Raji (cell line): ENCODE results near the gene IFI44L.

ENCODE experiments used
- POLR2A ChIP-seq: IDR thresholded peaks from 2 replicates; pipeline ENCODE4 v1.6.1; 2011; ENCODE audit warnings: low read depth, low read length, control low read depth; ENCODE audit not compliant: insufficient read depth

The IFI44L gene

GRCh38 chr1:78619803-78620579 is at the start of gene IFI44L:
Gene IFI44L, plus strand, starts transcription at chr1:78620448. Its CDS starts 7,468 bp downstream, at chr1:78627916.
- TF ChIP-seq POLR2A = no peak

- no peak for TF ChIP-seq POLR2A
These were observed 49.7 kb upstream of the IFI44L start for GRCh38 chr1:78570539-78570938.

- no peak for TF ChIP-seq POLR2A
These were observed 42.8 kb upstream of the IFI44L start for GRCh38 chr1:78577257-78578100.

- TF ChIP-seq POLR2A = no peak
These were observed 33.7 kb upstream of the IFI44L start for GRCh38 chr1:78586572-78586971.

GRCh38 chr1:78587211-78587610 is 33.0 kb upstream of the IFI44L start:
- no peak for TF ChIP-seq POLR2A

- TF ChIP-seq POLR2A = no peak
These were observed 28.3 kb upstream of the IFI44L start for GRCh38 chr1:78591971-78592370.

GRCh38 chr1:78599294-78599693 is 21.0 kb upstream of the IFI44L start:
- no peak for TF ChIP-seq POLR2A

- TF ChIP-seq POLR2A = no peak
These were observed 19.2 kb upstream of the IFI44L start for GRCh38 chr1:78601068-78601467.

- no peak for TF ChIP-seq POLR2A
These were observed 17.0 kb upstream of the IFI44L start for GRCh38 chr1:78603206-78603605.

- TF ChIP-seq POLR2A = no peak
These were observed 15.6 kb upstream of the IFI44L start for GRCh38 chr1:78604643-78605042.

GRCh38 chr1:78606274-78606673 is 14.0 kb upstream of the IFI44L start:
- no peak for TF ChIP-seq POLR2A

GRCh38 chr1:78607334-78607927 is 12.8 kb upstream of the IFI44L start:
- no peak for TF ChIP-seq POLR2A

GRCh38 chr1:78607944-78608343 is 12.3 kb upstream of the IFI44L start:
- TF ChIP-seq POLR2A = no peak

- TF ChIP-seq POLR2A = no peak
These were observed 2.6 kb upstream of the IFI44L start for GRCh38 chr1:78617615-78618026.

- TF ChIP-seq POLR2A = no peak
These were observed 1.2 kb upstream of the IFI44L start for GRCh38 chr1:78619032-78619431.

GRCh38 chr1:78619446-78619802 is 824 bp upstream of the IFI44L start:
- no peak for TF ChIP-seq POLR2A
